HUES6 (cell line): ENCODE results near the gene MAP4K2.

Experiments
- H3K27ac ChIP-seq: 2 replicates; pipeline ENCODE4 v1.7.0; 2013; ENCODE audit warnings: low read depth, mild to moderate bottlenecking, low read length, inconsistent platforms
- H3K27me3 ChIP-seq: 2 replicates; pipeline ENCODE4 v1.6.1; 2013; ENCODE audit warnings: low read length; ENCODE audit not compliant: control insufficient read depth, insufficient read depth
- H3K36me3 ChIP-seq: 2 replicates; pipeline ENCODE4 v1.6.1; 2013; ENCODE audit warnings: low read length; ENCODE audit not compliant: control insufficient read depth, insufficient read depth
- H3K4me1 ChIP-seq: 2 replicates; pipeline ENCODE4 v1.6.1; 2013; ENCODE audit warnings: low read length; ENCODE audit not compliant: control insufficient read depth, insufficient read depth
- H3K4me3 ChIP-seq: 2 replicates; pipeline ENCODE4 v1.5.1; 2013; ENCODE audit warnings: low read depth, low read length
- H3K9ac ChIP-seq: one replicate; pipeline ENCODE4 v1.6.1; 2013; ENCODE audit warnings: mild to moderate bottlenecking, low read length
- H3K9me3 ChIP-seq: 2 replicates; pipeline ENCODE4 v1.6.1; 2013; ENCODE audit warnings: low read depth, low read length; ENCODE audit not compliant: control insufficient read depth, insufficient read depth

MAP4K2 gene

DNA sequence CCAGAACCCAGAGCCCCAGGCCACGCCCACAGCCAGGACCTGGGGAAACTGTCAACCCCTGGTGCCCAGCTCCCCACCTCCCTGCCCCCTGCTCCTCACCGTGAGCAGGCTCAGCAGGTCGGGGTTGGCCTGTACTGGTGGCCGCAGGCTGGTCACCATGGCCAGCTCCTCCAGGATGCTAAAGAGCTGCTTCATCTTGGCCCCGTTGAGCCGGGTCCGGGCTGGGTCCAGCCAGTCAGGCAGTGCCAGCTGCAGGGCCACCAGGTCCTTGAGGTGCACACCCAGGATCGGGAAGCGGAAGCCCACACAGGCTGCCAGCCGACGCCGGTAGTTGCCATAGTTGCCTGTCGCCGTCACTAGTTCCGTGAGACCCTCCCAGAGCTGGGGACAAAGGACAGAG is 66.4 kb downstream of the MAP4K2 start:
- Histone ChIP-seq H3K4me3 (no peak overlapping the region), H3K9ac (no peak overlapping the region), H3K9me3 (no peaks in the 10 kb centered on the region), H3K4me1 (peaks cover 27% of the 10 kb centered on the region), H3K27ac (no peak overlapping the region), H3K36me3 (no peaks in the 10 kb centered on the region), H3K27me3 (peaks cover 22% of the 10 kb centered on the region)

DNA sequence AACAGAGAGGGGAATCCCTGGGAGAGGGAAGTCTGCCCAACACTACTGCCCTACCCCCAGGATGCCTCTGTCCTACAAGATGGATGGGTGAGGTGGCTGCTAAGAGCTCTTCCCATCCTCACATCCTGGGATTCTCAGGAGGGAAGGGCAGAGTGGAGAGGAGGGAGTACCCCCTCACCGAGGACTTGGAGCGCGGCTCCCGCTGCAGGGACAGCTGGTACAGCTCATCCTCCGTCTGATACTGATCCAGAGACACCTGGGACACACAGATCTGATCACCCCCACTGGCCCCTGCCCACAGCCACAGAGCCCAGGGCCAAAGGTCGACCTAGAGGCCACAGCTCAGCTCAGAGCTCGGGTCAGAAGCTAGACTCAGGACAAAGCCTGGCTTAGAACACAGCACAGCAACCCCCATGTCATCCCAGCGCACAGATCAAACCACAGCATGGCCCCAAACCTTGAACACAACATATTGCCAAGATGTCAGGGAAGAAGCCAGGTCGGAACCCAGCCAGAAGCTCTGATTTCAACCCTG is 67.2 kb downstream of the MAP4K2 start:
- H3K4me3 ChIP-seq, result no peak overlapping the region
- peaks cover 22% of the 10 kb centered on the region for H3K4me1 ChIP-seq
- H3K27me3 ChIP-seq, result peaks cover 13% of the 10 kb centered on the region
- H3K9me3 ChIP-seq, result no peaks in the 10 kb centered on the region
- H3K9ac ChIP-seq, result no peak overlapping the region
- no peak overlapping the region for H3K27ac ChIP-seq
- no peaks in the 10 kb centered on the region for H3K36me3 ChIP-seq
